Tibial nerve (tissue), 4 donors: ENCODE results near the gene HDAC5. TPM values are rescaled to one million over a fixed set of nuclear protein-coding genes. Genes with fewer than 3 reads are reported as not detected.
"Not testable (repeated sequence)": the region's sequence is repeated elsewhere in the genome, so short reads cannot be mapped to it uniquely, and the experiment has no call there.

Experiments used
- DNase-seq, 2 donors: peaks; one replicate each; pipeline ENCODE4 v3.0.0-alpha.2; 2019; ENCODE audit warnings: low spot score in 2 of 2
- H3K27ac ChIP-seq, 4 donors: fragments of 200-600 bp; sonication (generic) in 3 of 4; one replicate each; pipeline ENCODE4 v1.5.1; 2017 to 2019; ENCODE audit warnings: mild to moderate bottlenecking in 1 of 4
- H3K27me3 ChIP-seq, 2 donors: fragments of 200-600 bp; sonication (generic) in 1 of 2; one replicate each; pipeline versions ENCODE4 v1.5.1 to v1.6.0; 2017 to 2019
- H3K36me3 ChIP-seq, 3 donors: fragments of 200-600 bp; sonication (generic); one replicate each; pipeline ENCODE4 v1.5.1; 2018 to 2019
- H3K4me1 ChIP-seq, 4 donors: fragments of 200-600 bp; sonication (generic) in 3 of 4; one replicate each; pipeline ENCODE4 v1.5.1; 2017 to 2019
- H3K4me3 ChIP-seq, 4 donors: fragments of 200-600 bp; sonication (generic) in 3 of 4; one replicate each; pipeline ENCODE4 v1.5.1; 2017 to 2019; ENCODE audit warnings: mild to moderate bottlenecking in 1 of 4, moderate library complexity in 1 of 4
- H3K9me3 ChIP-seq, 4 donors: fragments of 200-600 bp; sonication (generic) in 3 of 4; one replicate each; pipeline ENCODE4 v1.5.1; 2017 to 2019
- CTCF ChIP-seq, 5 experiments: fragments of 200-600 bp in 3 of 5; fragments of 450-650 bp in 2 of 5; sonication (generic) in 3 of 5; IDR thresholded peaks; one replicate each; pipeline ENCODE4 v1.5.1; 2016 to 2019; ENCODE audit warnings: antibody characterized with exemption in 5 of 5, mild to moderate bottlenecking in 3 of 5, moderate library complexity in 2 of 5
- EP300 ChIP-seq, 2 donors: sonication (generic); formaldehyde crosslinking; IDR thresholded peaks; one replicate each; pipeline ENCODE4 v1.6.1; 2017; ENCODE audit warnings: antibody characterized with exemption in 2 of 2, mild to moderate bottlenecking in 1 of 2
- POLR2A ChIP-seq, 2 donors: fragments of 450-650 bp; IDR thresholded peaks; one replicate each; pipeline ENCODE4 v1.6.1; 2017; ENCODE audit warnings: antibody characterized with exemption in 2 of 2, mild to moderate bottlenecking in 2 of 2, moderate library complexity in 2 of 2
- WGBS, 2 donors: methylation state at CpG; one replicate each; pipeline ENCODE4 v1.1.5; 2018; 5-methylcytosine and 5-hydroxymethylcytosine counted together
- total RNA-seq, 4 donors: library from RNA; depleted of rRNA; stranded (reverse); fragments of >200 nt; gene quantifications; one replicate each; pipeline ENCODE4 v1.1.0, GENCODE V29; 2016

Gene HDAC5
- total RNA-seq, 4 donors from 2014 or later = 99.8 to 201 (median 125) TPM

- H3K9me3 ChIP-seq = no peaks in the 10 kb centered on the region
- no peak for TF ChIP-seq EP300 (IDR thresholded peaks at IDR 0.05)
- H3K36me3 ChIP-seq = peaks cover 0 to 8% (median 0%) of the 10 kb centered on the region in 3 donors
- WGBS, 2 donors = 78% methylated on average over 16 of the region's 16 CpGs
- H3K27ac ChIP-seq = peak overlapping the region in 2 of 4 donors; percentile 55 to 74
- H3K27me3 ChIP-seq = no peaks in the 10 kb centered on the region
- peaks cover 0 to 84% (median 13%) of the 10 kb centered on the region in 4 donors for H3K4me1 ChIP-seq
- H3K4me3 ChIP-seq = no peak overlapping the region
- DNase-seq = no peak
Measured at GRCh38 chr17:44102849-44103622, 20.4 kb downstream of the HDAC5 start.

- not testable (repeated sequence) for H3K36me3 ChIP-seq, DNase-seq, H3K9me3 ChIP-seq, H3K27ac ChIP-seq, H3K27me3 ChIP-seq, H3K4me3 ChIP-seq
- 52 to 77% methylated on average over 5 to 6 of the region's 6 CpGs for WGBS, 2 donors
- peaks cover 0 to 84% (median 21%) of the 10 kb centered on the region in 4 donors for H3K4me1 ChIP-seq
Measured at GRCh38 chr17:44101858-44102257, 21.6 kb downstream of the HDAC5 start.

- DNase-seq = no peak
- Histone ChIP-seq H3K27me3 (no peaks in the 10 kb centered on the region), H3K4me1 (peaks cover 0 to 66% (median 23%) of the 10 kb centered on the region in 4 donors), H3K27ac (peak overlapping the region in 3 of 4 donors; percentile 61 to 85 (median 85)), H3K36me3 (peaks cover 0 to 16% (median 3%) of the 10 kb centered on the region in 3 donors), H3K4me3 (no peak overlapping the region), H3K9me3 (no peaks in the 10 kb centered on the region)
- 65 to 86% methylated on average over 7 to 12 of the region's 13 CpGs for WGBS, 2 donors
- no peak for TF ChIP-seq CTCF (IDR thresholded peaks at IDR 0.05)
- TF ChIP-seq EP300 (IDR thresholded peaks at IDR 0.05) = no peak
- no peak for TF ChIP-seq POLR2A (IDR thresholded peaks at IDR 0.05)
Measured at GRCh38 chr17:44097110-44097958, 26.1 kb downstream of the HDAC5 start.

- TF ChIP-seq EP300 (IDR thresholded peaks at IDR 0.05) (no peak), POLR2A (IDR thresholded peaks at IDR 0.05) (peak in 1 of 2 donors; percentile 19), CTCF (IDR thresholded peaks at IDR 0.05) (peak in 1 of 5 experiments; percentile 26)
- peak in 1 of 2 donors; percentile 51 for DNase-seq
- no peaks in the 10 kb centered on the region for H3K9me3 ChIP-seq
- H3K36me3 ChIP-seq = peaks cover 4 to 31% (median 16%) of the 10 kb centered on the region in 3 donors
- no peaks in the 10 kb centered on the region for H3K27me3 ChIP-seq
- 7 to 16% methylated on average over 12 of the region's 12 CpGs for WGBS, 2 donors
- peak overlapping the region; percentile 61 to 85 (median 81) for H3K27ac ChIP-seq
- H3K4me1 ChIP-seq = peaks cover 0 to 56% (median 23%) of the 10 kb centered on the region in 4 donors
- H3K4me3 ChIP-seq = peak overlapping the region in 3 of 4 donors; percentile 7 to 45 (median 17)
Measured at GRCh38 chr17:44095647-44096496, 27.6 kb downstream of the HDAC5 start.

- Histone ChIP-seq H3K36me3 (peaks cover 4 to 37% (median 16%) of the 10 kb centered on the region in 3 donors), H3K4me1 (peaks cover 0 to 56% (median 23%) of the 10 kb centered on the region in 4 donors), H3K9me3 (no peaks in the 10 kb centered on the region), H3K4me3 (peak overlapping the region in 2 of 4 donors; percentile 7 to 45), H3K27ac (peak overlapping the region in 3 of 4 donors; percentile 61 to 85 (median 85)), H3K27me3 (no peaks in the 10 kb centered on the region)
- DNase-seq = no peak
- TF ChIP-seq POLR2A (IDR thresholded peaks at IDR 0.05) (no peak), CTCF (IDR thresholded peaks at IDR 0.05) (no peak), EP300 (IDR thresholded peaks at IDR 0.05) (no peak)
- 3% methylated on average over 2 of the region's 2 CpGs for WGBS, 2 donors
Measured at GRCh38 chr17:44095388-44095646, 28.1 kb downstream of the HDAC5 start.
